Measurements from ENCODE around the gene EYA2.

The EYA2 gene

GRCh38 chr20:47066484-47067270 is 172.0 kb downstream of the EYA2 start:
- no peak for DNase-seq (ENCODE audit: low spot score)

GRCh38 chr20:47067776-47068175 is 173.1 kb downstream of the EYA2 start:
- no peak for DNase-seq (ENCODE audit: low spot score)

DNA sequence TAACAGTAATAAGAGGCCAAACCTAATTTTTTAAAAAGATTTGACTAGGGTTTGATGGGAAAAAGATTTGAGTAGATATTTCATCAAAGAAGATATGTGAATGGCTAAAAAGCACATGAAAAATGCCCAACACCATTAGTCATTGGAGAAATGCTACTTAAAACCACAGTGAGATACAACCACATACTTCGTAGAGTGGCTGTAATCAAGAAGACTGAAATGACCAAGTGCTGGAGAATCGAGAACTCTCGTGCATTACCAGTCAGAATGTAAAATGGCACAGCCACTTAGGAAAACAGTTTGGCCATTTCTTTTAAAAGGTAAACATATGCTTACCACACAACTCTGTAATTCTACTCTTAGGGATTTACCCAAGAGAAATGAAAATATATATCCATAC is 175.5 kb downstream of the EYA2 start:
- no peak for DNase-seq (ENCODE audit: low spot score)

GRCh38 chr20:47071646-47072185 is 177.1 kb downstream of the EYA2 start:
- no peak for DNase-seq (ENCODE audit: low spot score)

DNA sequence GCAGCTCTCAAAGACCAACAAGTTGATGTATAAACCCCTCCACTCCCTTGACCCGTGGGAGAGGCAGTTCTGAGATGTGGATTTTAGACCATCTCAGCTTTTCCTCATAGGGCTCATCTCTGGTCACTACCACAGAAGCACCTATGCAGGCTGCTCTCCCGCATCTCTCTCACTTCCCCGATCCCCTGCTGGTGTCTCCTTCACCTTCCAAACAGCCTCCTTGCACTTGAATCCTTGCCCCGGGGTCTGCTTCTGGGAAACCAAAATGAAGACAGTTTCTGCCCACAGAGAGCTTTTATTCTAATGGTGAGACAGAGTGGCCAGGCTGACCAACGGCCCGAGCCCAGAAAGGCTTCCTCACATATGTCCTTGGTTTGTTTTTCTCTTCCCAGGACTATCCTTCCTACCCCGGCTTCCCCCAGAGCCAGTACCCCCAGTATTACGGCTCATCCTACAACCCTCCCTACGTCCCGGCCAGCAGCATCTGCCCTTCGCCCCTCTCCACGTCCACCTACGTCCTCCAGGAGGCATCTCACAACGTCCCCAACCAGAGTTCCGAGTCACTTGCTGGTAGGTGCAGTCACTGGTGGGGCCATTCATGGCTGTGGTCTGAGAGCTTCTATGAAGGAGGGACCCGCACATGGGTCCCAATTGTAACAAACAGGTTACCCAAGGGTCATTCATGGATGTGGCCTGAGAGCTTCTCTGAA is 179.3 kb downstream of the EYA2 start:
- no peak for DNase-seq (ENCODE audit: low spot score)

DNA sequence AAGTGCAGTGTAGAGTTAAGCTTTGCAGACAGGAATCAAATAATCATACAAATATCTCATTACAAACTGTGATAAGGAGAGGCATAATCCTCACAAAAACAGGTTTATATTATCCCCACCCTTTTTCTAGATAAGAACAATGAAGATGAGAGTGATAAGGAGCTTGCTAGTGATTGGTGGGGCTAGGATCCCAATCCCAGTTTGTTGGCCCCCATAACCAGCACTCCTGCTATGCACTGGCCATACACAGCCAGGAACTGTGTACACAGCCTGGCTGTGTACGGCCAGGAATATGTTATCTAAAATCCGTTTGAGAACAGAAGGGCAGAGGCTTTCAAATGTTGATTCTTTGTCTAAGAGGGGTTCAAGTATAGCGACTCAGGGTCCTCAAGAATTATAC is 180.6 kb downstream of the EYA2 start:
- no peak for DNase-seq (ENCODE audit: low spot score)

GRCh38 chr20:47079047-47079446 is 184.4 kb downstream of the EYA2 start:
- no peak for DNase-seq (ENCODE audit: low spot score)

DNA sequence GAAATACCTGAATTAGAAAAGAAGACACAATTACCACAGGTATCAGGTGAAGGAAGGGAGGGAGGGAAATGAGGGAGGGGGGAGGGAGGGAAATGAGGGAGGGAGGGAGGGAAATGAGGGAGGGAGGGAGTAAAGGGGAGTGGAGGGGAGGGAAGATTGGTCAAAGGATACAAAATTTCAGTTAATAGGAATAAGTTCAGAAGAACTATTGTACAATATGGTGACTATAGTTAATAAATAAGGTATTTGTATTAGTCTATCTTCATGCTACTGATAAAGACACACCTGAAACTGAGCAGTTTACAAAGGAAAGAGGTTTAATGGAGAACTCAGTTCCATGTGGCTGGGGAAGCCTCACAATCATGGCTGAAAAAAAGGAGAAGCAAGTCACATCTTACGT is 185.7 kb downstream of the EYA2 start:
- DNase-seq (ENCODE audit: low spot score), result no peak

DNA sequence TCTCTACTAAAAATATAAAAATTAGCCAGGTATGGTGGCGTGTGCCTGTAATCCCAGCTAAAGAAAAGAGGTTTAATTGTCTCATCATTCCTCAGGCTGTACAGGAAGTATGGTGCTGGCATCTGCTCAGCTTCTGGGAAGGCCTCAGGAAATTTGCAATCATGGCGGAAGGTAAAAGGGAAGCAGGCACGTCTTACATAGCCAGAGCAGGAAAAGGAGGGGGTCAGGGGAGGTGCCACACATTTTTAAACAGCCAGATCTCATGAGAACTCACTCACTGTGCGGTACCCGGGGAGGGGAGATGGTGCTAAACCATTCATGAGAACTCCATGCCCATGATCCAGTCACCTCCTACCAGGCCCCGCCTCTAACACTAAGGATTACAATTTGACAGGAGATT is 191.7 kb downstream of the EYA2 start:
- no peak for DNase-seq (ENCODE audit: low spot score)

DNA sequence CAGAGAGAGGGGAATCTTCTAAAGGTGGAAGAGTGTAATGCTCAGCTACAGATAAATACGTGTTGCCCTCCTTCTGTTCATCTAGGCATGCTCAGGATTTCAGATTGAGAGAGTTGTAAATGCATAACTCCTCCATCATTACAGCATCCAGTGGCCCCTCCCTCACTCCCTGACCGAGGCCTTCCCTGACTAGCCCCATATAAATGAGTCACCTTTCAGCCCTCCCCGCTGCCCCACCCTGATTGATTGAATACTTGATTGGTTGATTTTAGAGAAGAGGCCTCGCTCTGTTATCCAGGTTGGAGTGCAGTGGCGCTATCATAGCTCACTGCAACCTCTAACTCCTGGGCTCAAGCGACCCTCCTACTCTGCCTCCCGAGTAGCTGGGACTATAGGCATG is 193.7 kb downstream of the EYA2 start:
- no peak for DNase-seq (ENCODE audit: low spot score)

DNA sequence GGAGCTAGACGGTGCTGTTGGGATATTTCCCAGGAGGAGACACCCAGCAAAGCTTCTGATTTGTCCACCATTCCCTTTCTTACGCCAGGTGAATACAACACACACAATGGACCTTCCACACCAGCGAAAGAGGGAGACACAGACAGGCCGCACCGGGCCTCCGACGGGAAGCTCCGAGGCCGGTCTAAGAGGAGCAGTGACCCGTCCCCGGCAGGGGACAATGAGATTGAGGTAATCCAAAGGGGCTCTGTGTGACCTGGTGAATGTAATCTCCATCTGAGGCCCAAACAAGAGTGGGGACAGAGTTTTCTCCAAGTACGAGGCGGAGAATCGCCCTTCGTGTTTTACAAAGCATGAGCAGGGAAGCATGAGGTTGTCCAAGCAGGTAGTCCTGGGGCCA is 194.5 kb downstream of the EYA2 start:
- DNase-seq (ENCODE audit: low spot score), result no peak

- DNase-seq (ENCODE audit: low spot score), result no peak
Observed at GRCh38 chr20:47090835-47091234, 196.2 kb downstream of the EYA2 start.

GRCh38 chr20:47093320-47093966 is 198.8 kb downstream of the EYA2 start:
- no peak for DNase-seq (ENCODE audit: low spot score)

DNA sequence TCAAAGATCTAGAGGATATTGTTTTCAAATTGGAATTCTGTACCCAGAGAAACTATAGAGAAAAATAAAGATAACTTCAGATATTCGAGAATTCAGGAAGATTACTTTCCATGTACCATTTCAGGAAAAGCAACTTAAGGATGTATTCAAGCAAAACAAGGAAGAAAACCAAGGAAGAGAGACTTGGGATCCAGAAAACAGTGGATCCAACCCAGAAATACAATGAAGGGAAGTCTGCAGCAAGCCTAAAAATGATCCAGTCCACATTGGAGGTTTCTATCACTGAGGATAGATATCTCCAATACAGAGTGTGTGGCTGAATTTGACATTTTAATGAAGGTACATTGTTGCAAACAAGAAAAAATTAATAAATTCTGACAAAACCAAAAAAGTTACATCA is 201.0 kb downstream of the EYA2 start:
- no peak for DNase-seq (ENCODE audit: low spot score)

DNA sequence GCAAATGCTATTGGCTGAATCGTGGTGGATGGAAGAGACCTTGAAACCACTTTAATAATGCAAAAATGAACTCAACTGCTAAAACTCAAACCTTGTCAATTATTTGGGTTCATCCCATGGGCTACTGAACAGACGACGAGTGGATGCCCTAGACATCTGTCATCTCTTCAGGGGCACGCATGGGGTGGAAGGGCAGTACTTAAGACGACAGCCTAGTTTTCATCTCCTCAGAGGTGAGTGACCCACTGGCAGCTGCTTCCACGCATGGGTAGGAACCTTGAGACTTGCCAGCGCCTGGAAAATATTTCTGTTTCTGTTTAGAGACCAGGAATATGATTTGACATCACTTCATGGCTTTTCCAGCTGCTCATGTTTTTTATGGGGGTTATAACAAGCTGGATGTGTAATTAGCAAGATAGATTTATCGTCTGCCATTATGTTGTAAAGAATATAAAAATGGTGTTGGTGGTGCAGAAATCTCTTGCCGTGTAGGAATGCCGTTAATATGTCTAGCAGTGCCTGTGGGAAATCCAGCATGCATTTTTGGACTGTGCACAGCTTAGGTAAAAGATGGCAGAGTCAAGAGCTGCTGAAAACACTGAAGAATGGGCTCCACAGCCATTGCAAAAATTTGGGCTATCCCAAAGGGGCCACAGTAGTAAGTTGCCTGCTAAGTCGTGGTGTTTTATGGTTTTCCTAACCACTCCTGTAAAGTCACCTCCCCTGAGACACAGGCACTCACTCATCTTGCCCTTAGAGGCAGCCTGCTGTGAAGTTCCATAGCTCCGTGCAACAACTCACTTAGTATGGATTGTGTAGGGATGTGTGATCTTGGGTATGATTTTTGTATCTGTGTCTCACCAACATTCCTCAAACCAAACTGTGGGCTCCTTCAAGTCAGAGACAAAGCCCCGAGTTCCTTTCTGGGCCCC is 203.3 kb downstream of the EYA2 start:
- no peak for DNase-seq (ENCODE audit: low spot score)

GRCh38 chr20:47099093-47099492 is 204.4 kb downstream of the EYA2 start:
- no peak for DNase-seq (ENCODE audit: low spot score)

GRCh38 chr20:47099825-47100441 is 205.3 kb downstream of the EYA2 start:
- no peak for DNase-seq (ENCODE audit: low spot score)

DNA sequence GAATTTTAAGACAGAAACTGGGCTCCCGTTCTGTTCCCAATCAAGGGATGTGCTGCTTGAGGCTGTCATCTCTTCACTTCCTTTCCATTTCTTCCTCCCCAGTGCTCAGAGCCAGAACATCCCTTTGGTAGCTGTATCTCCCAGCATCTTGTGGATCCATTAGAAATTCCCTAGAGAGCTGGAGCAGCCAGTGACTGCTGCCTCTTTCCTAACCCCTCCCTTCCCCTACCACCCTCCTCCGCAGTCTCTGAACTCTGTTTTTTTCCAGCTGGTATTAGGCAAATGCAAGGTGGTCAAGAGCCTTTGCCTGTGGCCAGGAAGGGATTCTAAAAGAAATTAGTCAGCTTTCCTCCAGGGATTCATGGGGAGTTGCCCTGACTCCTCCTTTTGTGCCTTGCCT is 208.0 kb downstream of the EYA2 start:
- no peak for DNase-seq (ENCODE audit: low spot score)

DNA sequence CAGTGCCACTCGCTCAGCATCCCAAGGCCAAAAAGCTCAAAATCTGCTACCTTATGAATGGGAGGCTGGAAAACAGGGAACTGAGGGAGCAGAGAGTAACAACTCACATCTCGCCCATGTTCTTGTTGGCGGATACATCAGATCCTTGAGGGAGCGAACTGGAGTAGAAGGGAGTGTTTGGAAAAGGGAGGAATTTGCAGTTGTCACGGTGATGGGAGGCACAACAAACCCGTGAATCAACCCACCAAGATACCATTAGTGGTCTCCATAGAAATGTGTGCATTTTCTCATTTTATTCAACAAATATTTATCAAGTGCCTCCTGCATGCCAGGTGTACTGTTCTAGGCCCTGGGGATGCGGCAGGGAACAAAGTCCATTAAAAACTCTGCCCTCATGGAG is 212.1 kb downstream of the EYA2 start:
- DNase-seq (ENCODE audit: low spot score), result no peak

DNA sequence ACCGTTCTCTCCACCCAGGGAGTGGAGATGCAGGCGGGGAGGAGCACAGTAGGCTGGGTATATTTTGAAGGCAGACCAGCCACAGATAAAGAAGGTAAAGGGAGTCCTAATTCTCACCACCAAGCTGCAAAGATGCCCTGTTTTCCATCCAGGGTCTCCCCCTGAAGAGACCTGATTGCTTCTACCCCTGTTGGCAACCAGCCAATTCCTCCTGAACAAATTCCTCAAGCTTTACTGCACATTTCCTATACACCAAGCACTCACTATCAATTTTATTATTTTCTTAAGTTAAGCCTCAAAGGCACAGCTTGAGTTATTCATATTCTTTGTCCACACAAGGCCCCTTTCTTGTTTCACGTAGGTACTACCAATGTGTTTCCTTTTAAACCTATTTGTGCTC is 214.4 kb downstream of the EYA2 start:
- no peak for DNase-seq (ENCODE audit: low spot score)

DNA sequence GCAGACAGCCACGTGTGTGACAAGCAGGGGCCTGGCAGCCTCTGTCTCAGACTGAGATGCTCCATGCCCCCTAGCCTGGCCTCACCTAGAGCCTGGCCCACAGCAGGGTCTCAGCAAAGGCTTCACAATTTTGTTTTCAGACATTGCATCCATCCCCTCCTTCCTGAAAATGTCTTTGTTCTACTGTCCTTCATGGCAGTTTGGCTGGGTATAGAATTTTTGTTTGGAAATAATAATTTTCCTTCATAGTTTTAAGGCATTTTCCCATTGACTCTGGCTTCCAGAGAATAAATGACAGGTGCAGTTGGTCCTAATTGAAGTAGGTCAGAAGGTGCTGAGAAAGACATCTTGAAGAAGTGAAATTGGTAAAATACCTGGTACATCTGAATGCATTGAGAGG is 216.2 kb downstream of the EYA2 start:
- no peak for DNase-seq (ENCODE audit: low spot score)

All from CD4-positive, alpha-beta T cell treated with Interleukin-2 at 100 ng/mL for 4 hours (primary cell).